ENCODE data around the gene SLC23A2.
"Not testable (repeated sequence)": the region's sequence is repeated elsewhere in the genome, so short reads cannot be mapped to it uniquely, and the experiment has no call there.

Gene SLC23A2

DNA sequence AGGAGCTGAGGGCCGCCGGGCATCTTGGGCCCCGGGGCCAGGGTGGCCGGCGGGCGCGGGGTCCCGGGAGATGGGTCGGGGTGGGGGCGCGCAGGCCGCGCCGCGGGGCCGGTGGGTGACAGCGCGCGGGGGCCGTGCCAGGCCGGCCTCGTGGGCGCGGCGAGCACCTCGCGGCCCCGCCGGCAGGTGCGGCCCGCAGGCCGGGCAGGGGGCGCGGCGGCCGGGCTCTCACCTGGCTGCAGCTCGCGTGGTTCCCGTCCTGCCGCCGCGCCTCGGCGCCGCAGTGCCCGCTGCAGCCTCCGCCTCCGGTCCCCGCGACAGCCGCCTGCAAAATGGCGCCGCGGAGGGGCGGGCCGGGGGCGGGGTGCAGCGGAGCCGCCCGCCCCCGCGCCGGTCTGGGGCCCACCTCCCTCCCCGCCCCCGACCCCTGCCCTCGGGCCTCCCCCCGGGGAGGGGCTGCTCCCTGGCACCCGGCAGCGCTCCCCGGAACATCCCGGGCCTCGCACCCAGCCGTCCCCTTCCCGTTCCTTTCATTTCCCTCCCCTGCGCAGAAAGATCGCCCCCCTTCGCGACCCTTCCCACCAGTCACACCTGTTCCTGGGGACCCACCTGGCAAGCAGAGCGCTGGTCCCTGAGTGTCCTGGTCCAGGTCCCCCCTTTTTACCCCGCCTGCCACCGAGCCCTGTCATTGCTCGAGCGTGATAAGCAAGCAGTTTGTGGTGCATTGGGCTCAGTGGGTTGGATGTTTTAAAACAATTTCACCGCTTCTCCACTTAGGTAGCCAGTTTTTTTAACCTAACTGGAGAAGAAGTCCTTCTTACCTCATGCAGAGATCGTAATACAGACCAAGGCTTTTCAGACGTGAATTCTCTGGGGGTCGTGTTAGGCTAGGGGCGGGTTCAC is at the start of gene SLC23A2:
TSS of gene SLC23A2 (minus strand) at position 337 of the 903 bp plus-strand sequence. CDS start 68,948 bp downstream, outside the sequence.
- peak; percentile 51 for DNase-seq

DNA sequence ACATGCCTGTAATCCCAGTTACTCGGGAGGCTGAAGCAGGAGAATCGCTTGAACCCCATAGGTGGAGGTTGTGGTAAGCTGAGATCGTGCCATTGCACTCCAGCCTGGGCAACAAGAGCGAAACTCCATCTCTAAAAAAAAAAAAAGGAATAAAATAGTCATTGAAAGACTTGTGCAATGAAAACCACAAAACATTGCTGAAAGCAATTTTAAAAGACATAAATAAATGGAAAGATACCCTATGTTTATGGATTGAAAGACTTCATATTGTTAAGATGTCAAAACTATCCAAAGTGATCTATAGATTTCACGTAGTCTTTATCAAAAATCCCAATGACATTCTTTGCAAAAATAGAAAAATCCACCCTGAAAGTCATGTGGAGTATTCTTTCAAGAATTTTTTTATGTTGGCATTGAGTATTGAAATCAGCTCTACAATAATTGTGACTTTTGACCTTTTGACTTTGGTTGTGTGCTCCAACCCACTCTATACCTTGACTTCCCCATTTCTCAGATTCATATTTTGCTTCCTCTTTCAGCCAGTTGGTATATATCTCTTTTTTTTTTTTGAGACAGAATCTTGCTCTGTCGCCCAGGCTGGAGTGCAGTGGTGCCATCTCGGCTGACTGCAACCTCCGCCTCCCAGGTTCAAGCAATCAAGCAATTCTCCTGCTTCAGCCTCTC is 45.5 kb upstream of the SLC23A2 start:
- no peak for DNase-seq

DNA sequence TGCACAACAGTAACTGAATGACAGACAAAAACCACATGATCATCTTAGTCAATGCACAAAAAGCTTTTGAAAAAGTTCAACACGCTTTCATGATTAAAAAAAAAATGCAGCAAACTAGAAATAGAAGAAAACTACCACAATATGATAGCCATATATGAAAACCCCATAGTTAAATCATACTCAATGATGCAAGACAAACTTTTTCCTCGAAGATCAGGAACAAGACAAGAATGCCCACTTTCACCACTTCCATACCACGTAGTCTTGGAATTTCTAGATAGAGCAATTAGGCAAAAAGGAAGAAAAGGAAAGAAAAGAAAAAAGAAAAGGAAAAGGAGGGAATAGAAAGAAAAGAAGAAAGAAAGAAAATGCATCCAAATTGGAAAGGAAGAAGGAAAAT is 44.6 kb upstream of the SLC23A2 start:
- DNase-seq, result no peak

DNA sequence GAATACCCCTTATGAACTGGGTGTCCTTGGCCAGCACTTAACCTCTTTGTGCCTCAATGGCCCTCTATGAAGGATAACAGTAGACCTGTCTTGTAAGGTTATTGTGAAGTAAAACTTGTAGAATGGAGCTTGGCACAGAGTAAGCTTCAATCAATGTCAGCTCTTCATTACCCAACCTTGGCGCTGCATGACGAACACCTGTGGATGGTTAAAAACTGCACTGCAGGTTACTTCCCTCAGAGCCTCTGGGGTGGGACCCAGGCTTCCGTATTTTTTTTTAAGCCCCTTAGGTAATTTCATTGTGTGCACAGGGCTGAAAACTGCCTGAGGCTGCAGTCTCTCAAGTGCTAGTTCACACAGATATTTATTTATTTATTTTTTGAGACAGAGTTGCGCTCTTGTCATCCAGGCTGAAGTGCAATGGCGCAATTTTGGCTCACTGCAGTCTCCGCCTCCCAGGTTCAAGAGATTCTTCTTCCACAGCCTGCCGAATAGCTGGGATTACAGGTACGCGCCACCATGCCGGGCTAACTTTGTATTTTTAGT is 42.8 kb upstream of the SLC23A2 start:
- DNase-seq, result no peak

DNA sequence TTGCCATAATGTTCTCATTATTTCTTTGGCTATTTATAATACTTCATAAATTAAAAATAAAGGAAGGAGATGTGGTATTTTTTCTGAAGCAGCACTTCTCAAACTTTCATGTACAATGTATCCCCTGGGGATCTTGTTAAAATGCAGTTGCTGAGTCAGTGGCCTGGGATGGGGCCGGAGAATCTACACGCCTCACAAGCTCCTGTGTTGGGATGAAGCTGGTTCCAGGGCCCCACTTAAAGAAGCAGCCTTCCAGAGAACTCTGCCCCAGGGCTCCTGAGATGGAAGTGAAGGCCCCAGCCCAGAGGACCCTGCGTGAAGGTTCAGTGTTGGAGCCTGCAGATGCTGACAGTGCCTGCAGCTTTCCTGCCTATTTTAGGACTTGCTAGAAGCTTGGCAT is 40.1 kb upstream of the SLC23A2 start:
- no peak for DNase-seq

DNA sequence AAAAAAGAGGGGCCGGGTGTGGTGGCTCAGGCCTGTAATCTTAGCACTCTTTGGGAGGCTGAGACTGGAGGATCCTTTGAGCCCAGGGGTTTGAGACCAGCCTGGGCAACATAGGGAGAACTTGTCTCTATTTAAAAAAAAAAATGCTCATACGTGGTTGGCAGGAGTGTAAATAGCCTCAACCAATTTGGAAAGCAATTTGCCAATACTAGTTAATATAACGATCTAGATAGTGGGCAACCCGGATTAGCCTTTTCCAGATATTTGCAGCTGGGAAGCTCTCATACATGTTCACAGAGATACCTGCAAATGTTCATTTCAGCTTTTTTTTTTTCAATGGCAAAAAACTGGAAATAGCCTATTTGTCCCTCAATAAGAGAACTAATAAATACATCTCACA is 39.0 kb upstream of the SLC23A2 start:
- DNase-seq, result no peak

DNA sequence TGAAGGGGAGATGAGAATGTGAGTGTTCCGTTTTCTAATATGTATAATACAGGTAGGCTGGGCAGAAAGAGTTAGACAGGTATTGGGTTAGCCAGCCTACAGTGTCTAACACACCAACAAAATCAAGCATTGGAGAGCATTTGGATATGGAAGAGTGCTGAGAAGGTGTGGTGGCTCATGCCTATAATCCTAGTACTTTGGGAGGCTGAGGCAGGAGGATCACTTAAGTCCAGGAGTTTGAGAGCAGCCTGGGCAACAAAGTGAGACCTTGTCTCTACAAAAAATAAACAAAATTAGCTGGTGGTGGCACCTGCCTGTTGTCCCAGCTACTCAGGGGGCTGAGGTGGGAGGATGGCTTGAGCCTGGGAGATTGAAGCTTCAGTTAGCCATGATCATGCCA is 38.6 kb upstream of the SLC23A2 start:
- no peak for DNase-seq

DNA sequence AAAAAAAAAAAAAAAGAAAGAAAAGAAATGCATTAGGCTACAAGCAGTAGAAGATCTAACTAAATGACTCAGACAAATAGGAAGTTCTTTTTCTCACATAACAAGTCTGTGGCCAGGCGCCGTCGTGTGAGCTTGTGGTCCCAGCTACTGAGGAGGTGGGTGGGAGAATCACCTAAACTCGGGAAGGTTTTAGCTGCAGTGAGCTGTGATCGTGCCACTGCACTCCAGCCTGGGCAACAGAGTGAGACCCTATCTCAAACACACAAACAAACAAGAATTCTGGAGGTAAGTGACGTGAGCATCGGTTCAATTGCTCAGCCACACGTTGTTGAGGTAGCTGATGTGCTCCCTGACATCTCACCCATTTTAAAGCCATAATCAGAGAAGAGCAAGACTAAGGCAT is 37.9 kb upstream of the SLC23A2 start:
- DNase-seq, result no peak

DNA sequence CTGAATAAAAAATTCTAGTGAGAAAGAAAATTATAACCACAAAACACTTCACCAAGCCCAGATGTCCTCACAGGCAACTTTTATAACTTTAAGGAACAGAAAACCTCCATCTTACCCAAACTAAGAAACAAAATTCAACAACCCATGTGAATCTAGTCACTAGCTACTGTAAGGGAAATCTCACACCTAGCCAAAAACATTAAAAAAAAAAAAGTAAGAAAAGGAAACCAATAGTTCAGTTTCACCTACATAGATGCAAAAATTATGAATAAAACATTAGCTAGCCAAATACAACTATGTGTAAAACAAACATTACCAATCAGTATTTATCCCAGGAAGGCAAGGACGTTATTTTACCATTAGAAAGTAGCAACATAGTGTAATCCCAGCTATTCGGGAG is 35.5 kb upstream of the SLC23A2 start:
- no peak for DNase-seq

DNA sequence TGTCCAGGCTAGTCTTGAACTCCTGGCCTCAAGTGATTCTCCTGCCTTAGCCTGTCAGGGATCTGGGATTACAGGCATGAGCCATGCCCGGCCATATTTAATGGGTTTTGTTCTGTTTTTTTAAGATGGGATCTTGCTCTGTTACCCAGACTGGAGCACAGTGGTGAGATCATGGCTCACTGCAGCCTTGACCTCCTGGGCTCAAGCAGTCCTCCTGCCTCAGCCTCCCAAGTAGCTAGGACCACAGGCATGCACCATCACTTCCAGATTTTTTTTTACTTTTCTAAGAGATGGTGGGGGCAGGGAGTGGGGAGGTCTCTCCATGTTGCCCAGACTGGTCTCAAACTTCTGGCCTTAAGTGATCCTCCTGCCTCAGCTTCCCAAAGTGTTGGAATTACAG is 34.2 kb upstream of the SLC23A2 start:
- DNase-seq, result not testable (repeated sequence)

DNA sequence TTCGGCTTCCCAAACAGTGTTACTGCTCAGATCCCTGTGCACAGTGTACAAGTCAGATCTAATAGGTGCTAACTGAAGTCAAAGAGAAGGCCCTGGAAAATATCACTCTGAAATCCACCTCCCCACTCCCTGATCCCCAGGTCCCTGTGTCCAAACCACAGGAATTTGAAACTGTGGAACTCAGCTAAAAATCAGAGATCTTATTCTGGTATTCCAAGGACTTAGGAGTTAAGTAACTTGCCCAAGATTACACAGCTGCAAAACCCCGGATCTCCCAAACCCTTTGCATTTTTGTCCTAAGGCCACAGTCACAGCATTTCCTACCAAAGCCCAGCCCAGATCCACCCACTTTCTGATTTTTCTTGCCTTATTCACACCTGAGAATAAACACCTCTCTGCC is 32.3 kb upstream of the SLC23A2 start:
- DNase-seq, result no peak

DNA sequence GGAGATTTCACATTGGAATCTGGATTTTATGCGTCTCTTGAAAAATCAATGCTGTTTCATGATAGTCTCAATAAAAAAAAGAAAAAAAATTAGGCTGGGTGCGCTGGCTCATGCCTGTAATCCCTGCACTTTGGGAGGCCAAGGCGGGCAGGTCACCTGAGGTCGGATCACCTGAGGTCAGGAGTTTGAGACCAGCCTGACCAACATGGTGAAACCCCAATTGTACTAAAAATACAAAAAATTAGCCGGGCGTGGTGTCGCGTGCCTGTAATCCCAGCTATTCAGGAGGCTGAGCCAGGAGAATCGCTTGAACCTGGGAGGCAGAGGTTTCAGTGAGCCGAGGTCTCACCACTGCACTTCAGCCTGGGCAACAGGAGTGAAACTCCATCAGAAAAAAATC is 30.4 kb upstream of the SLC23A2 start:
- not testable (repeated sequence) for DNase-seq

DNA sequence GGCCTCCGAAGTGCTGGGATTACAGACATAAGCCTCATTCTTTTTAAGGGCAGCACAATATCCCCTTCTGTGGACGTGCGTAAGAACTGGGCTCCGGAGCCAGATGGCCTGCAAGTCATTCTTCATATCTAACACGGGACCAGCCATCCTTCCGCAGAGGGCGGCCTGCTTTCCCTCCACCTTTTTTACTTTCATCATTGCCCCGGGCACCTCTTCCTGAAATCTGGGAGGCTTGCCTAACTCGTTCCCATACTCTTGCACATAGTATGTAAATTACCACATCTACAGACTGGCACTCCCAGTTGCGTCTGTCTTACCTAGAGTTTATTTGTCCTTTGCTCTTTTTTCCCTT is 29.9 kb upstream of the SLC23A2 start:
- no peak for DNase-seq

DNA sequence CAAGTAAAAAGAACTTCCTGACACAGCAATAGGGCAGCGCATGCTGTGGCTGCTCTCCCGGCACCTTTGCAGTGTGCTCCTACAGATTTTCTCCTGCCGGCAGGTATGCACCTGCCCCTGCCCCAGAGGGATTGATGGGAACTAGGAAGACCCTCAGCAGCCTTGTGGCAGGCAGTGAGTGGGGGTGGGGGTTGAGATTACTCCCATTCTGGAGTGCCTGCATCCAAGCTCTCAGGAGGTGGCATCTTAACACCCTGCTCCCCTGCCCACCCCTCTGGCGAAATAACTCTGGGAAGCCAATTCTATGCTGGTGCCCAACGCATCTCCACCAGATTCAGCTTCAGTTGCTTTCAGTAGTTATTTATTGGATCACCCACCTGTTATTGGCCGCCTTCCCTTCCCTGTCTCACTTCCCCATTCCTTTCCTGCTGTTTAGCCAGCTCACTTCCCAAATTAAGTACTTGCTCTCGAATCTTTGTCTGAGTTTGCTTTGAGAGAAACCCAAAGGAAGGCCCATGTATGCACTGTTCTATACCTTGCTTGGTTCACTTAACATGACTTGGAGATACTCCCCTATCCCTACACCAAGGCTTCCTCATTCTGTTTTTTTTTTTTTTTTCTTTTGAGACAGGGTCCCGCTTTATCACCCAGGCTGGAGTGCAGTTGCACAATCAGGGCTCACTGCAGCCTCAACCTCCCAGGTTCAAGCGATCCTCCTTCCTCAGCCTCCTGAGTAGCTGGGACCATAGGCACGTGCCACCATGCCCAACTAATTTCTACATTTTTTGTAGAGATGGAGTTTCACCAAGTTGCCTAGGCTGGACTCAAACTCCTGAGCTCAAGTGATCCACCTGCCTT is 29.3 kb upstream of the SLC23A2 start:
- no peak for DNase-seq

DNA sequence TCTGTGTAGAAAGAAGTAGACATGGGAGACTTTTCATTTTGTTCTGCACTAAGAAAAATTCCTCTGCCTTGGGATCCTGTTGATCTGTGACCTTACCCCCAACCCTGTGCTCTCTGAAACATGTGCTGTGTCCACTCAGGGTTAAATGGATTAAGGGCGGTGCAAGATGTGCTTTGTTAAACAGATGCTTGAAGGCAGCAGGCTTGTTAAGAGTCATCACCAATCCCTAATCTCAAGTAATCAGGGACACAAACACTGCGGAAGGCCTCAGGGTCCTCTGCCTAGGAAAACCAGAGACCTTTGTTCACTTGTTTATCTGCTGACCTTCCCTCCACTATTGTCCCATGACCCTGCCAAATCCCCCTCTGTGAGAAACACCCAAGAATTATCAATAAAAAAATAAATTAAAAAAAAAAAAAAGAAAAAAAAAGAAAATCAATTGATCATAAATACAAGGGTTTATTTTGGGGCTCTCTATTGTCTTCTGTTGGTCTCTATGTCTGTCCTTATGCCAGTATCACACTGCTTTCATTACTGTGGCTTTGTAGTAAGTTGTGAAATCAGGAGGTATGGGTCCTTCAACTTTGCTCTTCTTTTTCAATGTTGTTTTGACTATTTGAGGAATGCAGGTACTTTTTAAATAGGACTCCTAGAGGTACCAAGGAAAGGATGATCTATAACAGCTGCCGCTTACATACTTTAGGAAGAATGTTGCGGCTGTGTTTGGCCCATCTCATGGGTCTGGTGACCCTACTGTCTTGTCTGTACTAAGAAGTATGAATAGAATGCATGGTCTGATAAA is 27.1 kb upstream of the SLC23A2 start:
- DNase-seq, result not testable (repeated sequence)

DNA sequence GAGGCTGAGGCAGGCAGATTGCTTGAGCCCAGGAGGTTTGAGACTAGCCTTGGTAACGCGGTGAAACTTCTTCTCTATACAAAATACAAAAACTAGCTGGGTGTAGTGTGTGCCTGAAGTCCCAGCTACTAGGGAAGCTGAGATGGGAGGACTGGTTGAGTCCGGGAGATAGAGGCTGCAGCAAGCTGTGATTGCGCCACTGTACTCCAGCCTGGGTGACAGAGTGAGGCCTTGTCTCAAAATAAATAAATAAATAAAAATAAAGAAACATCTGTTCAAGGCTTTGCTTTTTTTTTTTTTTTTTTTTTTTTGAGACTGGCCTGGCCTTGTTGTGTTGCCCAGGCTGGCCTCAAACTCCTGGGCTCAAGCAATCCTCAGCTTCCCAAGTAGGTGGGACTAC is 23.7 kb upstream of the SLC23A2 start:
- no peak for DNase-seq

DNA sequence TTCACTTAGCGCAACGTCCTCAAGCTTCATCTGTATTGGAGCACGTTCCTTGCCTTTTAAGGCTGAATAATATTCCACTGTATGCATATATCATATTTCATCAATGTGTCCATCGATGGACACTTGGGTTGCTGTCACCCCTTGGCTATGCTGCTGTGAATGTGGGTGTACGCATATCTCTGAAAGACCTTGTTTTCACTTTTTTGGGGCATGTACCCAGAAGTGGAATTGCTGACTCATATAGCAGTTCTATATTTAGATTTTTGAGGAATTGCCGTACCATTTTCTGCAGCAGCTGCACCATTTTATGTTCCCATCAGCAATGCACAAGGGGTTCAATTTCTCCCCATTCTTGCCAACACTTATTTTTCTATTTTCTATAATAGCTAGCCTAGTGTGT is 22.8 kb upstream of the SLC23A2 start:
- no peak for DNase-seq

DNA sequence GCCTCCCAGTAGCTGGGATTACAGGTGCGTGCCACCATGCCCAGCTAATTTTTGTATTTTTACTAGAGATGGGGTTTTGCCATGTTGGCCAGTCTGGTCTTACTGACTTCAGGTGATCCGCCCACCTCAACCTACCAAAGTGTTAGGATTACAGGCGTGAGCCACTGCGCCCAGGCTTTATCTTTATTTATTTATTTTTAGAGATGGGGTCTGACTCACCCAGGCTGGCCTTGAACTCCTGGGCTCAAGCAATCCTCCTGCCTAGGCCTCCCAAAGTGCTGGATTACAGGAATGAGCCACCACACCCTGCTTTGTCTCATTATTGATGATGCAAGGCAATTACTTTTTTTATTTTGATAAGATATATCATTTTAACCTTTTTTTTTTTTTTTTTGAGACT is 21.9 kb upstream of the SLC23A2 start:
- not testable (repeated sequence) for DNase-seq

DNA sequence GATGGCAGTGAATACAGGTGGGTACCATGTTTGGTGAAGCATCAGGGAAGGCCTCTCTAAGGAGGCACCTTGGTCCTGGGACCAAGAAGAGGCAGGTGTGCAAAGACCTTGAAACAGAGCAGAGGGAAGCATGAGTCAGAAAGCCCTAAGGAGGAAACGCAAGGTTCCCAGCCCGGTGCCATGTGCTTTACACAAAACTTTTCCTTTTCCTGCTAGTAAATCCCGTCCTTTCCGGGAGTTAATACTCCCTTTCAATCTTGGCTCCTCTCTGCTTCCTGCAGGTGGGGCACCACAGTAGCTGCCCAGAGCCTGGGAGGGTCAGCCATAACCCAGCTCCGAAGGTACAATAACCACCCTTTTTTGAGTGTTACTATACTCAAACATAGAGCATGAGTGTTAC is 19.4 kb upstream of the SLC23A2 start:
- DNase-seq, result no peak

DNA sequence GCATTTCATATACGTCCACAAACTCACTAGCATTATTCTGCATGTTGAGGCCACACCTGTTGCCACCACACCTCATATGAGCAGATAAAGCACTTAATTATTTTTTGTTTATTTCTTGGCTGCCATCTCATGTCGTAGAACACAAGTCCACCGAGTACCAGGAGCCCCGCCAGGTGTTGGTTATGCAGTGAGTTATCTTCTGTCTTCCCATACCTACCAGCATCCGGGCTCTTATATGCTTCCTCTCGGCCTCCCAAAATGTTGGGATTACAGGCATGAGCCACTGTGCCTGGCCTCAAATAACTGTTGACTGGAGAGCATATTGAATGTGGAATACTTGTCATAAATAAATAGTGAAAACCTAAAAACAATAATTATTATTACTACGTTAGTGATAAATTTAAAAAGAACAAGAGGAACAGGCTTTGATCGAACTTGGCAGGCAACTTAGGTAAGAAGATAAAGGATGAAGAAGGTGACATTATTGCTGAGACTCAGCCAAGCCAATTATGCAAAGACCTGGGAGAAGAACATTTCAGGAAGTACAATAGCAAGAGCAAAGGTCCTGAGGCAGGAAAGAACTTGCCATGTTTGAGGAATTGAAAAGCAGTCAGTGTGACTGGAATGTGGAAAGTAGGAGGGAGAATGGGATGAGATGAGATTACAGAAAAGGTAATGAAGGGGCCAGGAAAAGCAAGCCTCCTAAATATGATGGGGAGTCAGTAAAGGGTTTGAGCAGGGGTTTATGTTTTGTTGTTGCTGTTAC is 12.6 kb upstream of the SLC23A2 start:
- no peak for DNase-seq

DNA sequence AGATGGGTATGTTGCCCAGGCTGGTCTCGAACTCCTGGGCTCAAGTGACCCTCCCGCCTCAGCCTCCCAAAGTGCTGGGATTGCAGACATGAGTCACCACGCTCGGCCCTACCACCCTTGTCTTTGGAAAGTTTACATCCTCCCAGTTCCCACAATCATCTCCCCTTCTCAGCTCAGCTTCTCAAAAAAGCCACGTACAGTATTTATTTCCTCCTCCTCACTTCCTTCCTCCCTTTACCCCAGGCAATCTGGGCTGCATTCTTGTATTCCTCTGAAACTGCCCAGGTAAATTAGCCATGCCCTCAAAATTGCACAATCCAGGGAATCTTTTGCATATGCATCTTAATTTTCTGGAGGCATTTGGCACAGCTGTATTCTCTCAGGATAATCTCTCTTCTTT is 7.4 kb upstream of the SLC23A2 start:
- no peak for DNase-seq

DNA sequence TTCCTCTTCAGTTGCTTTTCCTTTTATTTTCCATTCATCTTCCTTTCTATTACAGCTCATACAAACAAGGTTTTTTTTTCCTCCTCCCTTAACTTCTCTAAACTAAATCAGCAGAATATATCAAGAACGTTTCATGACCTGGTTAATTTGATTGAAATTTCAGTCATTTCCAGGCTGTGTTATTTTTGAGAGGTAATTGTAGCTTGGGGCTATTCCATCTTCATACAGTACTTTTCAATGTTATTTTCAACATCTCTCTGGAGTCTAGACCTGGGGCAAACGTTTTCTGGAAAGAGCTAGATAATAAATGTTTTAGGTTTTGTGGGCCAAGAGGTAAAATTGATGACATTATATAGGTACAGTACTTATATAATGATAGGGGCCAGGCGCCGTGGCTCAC is 4.0 kb upstream of the SLC23A2 start:
- DNase-seq, result no peak
